GM18870 (cell line): ENCODE results near the gene GPC6.

Source experiments
- ATAC-seq: cut with Tn5 transposase; IDR thresholded peaks from one replicate; pipeline ENCODE4 v1.9.1; 2021; ENCODE audit warnings: moderate library complexity; ENCODE audit not compliant: unreplicated experiment

GPC6 gene

GRCh38 chr13:93806861-93807260 is 580.3 kb downstream of the GPC6 start:
- ATAC-seq = no peak

- ATAC-seq = no peak
These were observed 583.7 kb downstream of the GPC6 start for GRCh38 chr13:93810264-93810663.

DNA sequence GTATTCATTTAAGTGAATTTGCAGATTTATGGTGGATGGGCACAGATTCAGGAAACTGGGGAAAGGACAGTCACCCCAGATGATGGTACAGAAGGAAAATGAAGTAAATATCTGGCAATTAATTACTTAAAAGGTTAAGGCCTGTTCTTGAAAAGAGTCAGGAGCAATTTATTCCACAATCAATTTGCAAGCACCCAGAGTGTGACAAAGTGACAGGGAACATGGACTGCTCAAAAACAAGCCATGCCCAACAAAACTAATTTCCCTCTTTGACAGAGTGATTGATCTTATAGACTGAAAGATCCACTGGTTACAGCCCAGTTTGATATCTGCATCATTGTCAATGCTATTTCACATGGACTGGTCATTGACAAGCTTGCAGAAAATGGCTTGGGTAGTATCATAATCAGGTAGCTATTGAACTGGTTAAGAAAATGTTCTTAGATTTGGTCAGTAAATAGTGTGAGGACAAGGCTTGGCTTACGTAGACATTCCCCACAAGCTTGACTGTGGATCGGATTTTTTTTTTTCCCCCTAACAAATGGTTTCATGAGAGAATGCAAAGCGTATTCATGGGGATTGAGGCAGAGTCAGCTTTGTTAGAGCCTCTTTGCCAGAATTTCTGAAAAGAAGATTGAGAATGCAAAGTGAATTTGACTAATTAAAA is 584.6 kb downstream of the GPC6 start:
- ATAC-seq = no peak

DNA sequence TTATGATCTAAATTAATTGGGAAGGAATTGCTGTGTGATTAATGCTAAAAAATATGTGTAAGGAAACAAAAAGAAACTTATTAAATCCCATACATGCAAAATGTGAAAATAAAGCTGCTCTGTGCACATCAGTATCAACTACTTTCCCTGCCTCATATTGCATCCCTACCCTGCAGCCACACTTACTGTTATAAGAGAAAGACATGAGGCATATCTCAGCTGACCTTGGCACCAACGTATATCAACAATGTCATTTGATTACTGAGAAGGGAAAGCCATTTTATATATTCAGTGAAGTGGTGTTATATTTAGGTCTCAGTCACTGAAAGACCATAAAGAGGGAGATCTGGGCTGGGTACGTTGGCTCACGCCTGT is 585.1 kb downstream of the GPC6 start:
- ATAC-seq = no peak

- ATAC-seq = no peak
These were observed 588.1 kb downstream of the GPC6 start for GRCh38 chr13:93814658-93815057.

DNA sequence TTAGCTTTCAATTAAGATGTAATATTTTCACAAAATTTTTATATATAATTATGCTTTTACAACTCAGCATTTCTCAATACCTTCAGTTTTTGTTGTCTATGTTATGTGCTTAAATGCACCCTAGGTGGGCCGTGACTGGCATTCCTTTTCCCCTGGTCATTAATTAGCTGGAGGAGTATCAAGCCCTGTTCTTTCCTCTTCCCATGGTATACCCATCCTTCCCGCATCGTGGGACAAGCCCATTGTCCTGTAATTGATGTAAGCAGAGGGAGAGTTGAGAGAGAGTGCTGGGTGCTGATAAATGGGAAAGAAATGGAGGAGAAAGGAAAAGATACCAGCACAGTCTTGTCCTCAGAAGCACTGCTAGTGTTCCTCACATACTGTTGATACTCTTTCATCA is 591.7 kb downstream of the GPC6 start:
- no peak for ATAC-seq

GRCh38 chr13:93819331-93819890 is 592.8 kb downstream of the GPC6 start:
- ATAC-seq = no peak

GRCh38 chr13:93824286-93824685 is 597.7 kb downstream of the GPC6 start:
- ATAC-seq = no peak

- ATAC-seq = no peak
These were observed 607.4 kb downstream of the GPC6 start for GRCh38 chr13:93834051-93834450.

DNA sequence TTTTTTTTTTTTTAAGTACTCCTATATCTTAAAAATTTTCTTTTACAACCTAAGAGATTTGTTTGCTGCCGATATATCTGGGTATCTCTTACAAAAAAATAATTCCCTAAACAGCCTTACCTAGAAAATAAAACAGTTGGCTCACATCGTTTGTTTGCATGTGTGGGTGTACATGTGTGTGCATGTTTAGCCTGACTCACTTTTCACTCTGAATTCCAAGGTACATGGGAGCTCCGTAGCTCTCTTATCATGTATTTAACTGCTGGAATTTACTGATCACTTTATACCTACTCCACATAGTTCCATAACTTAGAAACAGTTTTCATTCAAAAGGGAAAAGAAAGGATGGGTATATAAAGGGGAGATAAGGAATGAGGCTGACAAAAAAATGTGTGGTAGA is 616.5 kb downstream of the GPC6 start:
- ATAC-seq = no peak

DNA sequence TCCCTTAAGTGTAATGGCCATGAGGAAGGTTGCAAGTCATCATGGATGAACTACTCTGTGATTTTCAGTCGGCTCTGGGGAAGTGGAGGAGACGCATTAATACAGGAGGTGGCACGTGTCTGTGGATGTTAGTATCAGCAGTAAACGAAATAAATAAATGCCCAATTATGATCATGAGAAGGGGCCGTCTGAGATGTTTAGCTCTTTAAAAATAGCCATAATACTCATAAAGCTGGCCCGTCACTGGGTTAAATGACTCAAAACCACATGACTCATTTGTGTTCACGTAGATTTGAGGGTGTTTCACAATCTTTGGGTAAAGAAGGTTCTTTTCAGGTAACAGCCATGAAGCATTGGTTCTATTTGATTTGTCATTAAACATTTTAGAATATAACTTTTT is 620.6 kb downstream of the GPC6 start:
- no peak for ATAC-seq

DNA sequence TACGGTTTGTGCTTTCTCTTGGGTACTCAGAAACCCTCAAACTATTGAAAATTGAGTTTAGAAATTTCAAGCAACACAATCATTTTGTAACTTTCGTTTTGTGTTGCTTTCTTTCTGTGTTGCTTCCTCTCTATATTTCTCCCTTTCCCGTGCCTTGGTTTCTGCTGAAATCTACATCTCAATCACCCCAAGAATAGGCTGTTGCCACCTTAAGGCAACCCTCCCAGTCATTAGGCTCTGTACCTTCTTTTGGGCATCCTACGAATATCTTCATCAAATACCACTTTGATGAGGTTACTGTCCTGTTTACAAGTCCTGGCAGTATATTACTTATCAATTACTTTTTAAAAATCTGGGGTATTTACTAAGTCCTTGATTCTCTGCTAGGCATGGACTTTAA is 621.6 kb downstream of the GPC6 start:
- no peak for ATAC-seq

DNA sequence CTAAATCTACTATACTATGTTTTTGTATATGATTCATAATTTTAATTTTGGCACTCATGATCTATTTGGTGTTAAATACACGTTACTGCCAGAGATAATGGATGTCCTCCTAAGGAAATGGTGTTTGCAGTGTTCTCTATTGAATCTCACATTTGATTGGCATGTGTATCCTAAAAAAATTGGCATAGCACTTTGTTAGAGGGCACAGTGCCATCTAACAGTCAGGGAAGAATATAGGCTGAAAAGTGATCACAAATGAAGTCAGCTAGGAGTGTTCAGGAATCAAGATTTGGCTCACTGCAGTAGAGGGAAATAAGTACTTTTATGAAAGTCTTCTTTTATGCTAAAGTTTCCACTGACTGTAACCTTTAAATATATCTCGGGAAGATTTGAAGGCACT is 624.6 kb downstream of the GPC6 start:
- no peak for ATAC-seq

DNA sequence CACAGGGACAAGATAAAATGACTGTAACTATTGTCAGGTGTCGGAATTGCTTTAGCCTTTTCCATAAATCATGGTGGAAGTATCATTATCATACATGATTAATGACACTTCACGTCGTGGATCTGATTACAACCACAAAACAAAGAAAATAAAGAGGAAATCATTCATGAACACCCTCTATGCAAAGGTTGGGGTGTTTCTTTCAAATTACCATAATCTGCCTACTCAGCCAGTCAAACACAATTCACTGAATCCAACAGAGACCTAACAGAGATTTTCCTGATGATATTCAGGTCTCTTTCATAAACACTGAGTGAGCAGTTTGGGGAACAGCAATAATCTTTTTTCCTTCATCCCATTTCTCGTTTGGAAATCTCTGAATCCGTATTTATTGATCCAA is 627.3 kb downstream of the GPC6 start:
- ATAC-seq = no peak

DNA sequence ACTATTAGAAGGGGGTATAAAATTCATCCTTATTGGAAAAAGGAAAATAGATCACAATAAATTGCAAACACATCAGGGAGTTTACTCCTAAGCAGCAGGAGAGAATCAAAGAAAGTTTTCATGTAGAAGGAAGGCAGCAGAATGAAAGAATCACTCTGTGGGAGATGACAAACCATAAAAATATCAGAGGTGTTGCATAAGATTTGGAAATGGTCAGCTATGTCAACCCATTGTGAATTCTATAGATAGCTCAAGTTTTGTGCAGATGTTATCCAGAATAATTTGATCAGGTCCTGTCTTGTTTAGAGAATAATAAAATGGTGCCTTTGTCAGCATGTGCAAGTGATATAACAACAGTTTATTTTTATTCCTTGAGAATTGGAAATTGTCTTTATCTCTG is 630.5 kb downstream of the GPC6 start:
- ATAC-seq = no peak

- no peak for ATAC-seq
These were observed 633.1 kb downstream of the GPC6 start for GRCh38 chr13:93859716-93860115.

DNA sequence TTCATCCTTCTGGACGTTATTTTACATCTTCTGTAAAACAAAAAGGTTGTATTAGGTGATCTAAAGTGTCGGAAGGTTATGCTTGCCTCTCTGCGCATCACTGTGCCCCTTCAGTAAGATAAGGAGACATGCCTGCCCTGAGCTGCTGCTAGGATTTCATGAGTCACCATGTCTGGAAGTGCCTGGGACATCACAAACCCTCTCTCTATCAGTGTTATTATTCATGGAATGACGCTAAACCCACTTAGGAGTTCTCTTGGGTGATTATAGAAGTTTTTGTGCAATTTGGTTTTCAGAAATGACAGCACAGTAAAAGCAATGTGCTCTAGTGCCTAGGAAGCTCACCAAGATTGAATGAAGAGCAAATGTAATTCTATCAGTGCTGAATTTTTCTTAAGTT is 635.2 kb downstream of the GPC6 start:
- no peak for ATAC-seq

- ATAC-seq = no peak
These were observed 635.7 kb downstream of the GPC6 start for GRCh38 chr13:93862259-93862658.

DNA sequence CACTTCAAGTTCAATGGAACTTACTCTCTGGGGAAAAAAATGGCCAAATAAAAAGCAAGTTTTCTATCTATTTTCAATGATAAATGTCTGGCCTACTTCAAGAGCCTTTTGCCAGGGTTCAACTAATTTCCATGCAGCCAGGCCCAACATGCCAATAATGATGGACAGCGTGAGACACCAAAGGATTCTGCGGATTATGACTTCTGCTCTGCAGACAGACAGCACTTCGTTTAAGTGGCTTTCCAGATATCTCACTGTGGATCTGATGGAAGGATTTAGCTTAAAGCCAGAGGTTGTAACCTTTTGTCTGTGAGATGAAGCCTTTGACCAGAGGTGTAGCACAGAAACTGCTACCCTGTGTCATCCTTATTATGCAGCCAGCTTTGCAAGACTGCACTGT is 638.6 kb downstream of the GPC6 start:
- ATAC-seq = no peak

- ATAC-seq = no peak
These were observed 640.9 kb downstream of the GPC6 start for GRCh38 chr13:93867481-93867880.

DNA sequence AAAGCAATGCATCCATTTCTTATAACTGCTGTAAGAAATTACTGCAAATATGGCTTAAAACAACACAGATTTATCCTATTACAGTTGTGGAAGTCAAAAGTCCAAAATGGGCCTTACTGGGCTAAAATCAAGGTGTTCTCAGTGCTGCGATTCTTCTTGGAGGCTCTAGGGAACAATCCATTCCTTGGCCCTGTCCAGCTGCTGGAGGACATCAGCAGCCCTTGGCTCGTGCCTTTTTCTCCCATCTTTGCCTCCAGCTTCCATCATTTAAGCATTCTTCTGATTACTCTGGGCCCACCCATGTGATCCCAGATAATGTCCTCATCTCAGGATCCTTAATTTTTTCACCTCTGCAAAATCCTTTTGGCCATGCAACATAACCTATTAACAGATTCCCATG is 645.8 kb downstream of the GPC6 start:
- no peak for ATAC-seq

DNA sequence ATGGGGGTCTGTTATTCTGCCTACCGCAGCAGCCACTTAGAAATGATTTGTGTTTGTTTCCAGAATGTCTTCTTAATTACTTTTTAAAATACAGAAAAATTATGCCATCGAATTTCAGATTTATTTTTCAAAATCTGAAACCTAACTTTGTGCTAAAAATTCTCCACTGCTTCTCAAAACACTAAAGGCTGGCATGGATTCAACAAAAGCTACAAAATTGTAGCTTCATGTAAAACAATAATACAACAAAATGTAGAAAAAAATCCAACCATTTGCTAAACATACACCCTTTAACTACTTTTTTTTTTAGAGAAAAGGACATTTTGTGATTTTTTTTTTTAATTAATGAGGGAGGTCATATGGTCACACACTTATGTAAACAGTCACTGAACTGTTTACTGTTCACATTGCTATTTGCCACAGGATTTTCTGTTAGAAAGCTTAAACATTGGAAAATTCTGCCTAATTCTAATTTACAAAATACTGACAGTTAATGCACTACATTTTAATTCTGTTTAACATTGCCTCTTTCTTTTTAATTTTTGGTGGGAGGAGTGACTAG is 646.3 kb downstream of the GPC6 start:
- ATAC-seq = no peak

DNA sequence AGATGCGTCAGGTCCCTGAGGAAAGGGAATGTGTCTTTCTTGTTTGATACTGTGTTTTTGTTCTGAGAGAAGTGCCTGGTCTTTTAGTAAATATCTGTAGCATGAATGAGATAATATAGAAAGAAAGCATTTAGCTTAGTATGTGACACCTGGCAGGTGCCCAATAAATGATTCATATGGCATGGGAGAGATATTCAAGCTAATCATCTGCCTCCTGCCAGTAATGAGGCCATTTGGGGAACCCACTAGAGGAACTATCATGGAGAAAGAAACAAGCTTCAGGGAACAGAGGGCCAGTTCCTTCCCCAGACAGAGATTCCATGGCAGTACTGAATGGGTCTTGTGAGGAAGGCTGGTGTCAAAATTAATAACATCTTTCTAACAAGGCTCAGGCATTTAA is 648.9 kb downstream of the GPC6 start:
- no peak for ATAC-seq
